GM19455 (cell line): ENCODE results near the gene FBXL17.
A peak's percentile ranks its signal among the peaks of the same experiment; 100 is the strongest.
"Not testable (repeated sequence)": the region's sequence is repeated elsewhere in the genome, so short reads cannot be mapped to it uniquely, and the experiment has no call there.

Experiments
- ATAC-seq: cut with Tn5 transposase; IDR thresholded peaks from one replicate; pipeline ENCODE4 v1.9.1; 2021; ENCODE audit not compliant: unreplicated experiment

FBXL17 gene

DNA sequence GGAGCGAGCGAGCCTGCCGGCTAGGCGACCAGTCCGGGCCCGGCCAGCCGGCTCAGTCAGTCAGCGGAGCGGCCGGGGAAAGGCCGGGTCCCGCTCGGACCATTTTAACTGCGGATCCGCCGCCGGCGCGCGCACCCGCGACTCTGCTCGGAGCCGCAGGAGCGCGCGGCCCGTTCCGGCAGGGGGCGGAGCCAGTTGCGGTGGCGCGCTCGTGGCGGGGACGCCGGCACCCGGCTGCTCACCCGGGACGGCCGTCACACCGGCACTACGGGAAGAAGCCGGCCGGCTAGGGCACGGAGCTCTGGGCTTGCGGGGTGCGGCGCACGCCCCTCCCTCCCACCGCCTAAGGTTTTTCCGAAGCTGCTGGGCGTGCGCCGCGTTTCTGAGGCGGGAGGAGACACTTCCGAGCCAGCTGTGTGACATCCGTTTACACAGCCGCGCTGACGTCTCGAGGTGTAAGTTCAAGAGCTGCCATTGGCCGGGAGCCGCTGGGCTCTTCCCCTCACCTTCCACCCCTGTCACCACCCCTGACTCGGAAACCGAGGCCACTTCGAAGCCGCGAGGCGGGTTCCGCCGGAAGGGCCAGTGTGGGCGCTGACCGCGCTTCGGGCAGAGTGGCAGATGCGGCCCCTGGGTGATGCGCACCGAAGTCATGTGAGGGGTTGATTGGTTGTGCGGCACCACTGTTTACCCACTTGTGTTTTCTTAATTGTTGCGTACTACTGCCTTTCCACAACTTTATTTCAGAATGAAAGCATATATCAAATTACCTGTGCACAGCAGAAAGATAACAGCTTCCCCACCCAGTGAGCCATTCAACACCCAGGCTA is at the start of gene FBXL17:
Gene FBXL17 (minus strand): TSS at position 145 of the 830 bp plus-strand sequence.
- ATAC-seq = peak; percentile 73

DNA sequence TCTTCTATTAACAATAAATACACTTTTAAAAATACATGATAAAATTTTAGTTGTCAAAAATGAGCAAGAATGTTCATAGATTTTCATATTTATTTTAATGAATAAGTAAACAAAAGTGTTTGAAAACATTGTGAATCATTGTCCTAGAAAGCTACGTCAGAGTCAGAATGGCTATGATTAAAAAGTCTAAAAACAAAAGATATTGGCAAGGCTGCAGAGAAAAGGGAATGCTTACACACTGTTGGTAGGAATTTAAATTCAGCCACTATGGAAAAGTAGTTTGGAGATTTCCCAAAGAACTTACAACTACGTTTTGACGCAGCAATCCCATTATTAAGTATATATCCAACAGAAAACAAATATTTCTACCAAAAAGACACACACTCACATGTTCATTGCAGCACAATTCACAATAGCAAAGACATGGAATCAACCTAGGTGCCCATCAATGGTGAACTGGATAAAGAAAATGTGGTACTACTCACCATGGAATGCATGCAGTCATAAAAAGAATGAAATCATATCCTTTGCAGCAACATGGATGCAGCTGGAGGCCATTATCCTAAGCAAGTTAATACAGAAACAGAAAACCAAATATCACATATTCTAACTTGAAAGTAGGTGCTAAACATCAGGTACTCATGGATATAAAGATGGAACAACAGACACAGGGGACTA is 49.2 kb upstream of the FBXL17 start:
- no peak for ATAC-seq

DNA sequence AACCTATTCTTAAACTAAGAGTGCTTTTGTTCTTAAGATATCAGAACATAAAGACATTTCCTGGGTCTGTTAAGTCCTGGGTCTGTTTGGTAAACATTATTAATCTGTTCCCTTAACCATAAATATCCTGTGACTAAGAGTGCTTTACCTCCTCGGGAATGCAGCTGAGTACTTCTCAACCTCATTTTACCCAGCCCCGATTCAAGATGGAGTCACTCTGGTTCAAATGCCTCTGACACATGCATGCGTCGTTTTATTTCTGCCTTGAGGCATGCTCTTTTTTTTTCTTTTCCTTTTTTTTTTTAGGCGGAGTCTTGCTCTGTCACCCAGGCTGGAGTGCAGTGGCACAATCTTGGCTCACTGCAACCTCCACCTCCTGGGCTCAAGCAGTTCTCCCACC is 39.8 kb upstream of the FBXL17 start:
- no peak for ATAC-seq

DNA sequence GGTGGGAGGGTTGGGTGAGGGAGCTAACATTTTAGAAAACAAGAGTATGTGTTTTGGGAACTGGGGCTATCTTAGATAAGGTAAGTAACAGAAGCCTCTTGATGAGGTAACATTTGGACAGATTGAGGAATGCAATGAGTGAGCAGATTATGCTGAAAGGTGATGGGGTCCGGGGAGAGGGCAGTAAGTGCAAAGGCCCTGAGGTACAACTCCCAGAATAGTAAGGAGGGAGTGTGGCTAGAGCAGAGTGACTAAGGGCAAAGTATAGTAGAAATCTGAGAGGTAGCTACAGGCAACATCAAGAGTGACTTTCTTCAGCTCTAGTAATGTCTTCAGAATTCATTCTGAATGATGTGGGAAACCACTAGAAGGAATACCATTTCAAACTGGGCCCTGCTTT is 38.9 kb upstream of the FBXL17 start:
- no peak for ATAC-seq

DNA sequence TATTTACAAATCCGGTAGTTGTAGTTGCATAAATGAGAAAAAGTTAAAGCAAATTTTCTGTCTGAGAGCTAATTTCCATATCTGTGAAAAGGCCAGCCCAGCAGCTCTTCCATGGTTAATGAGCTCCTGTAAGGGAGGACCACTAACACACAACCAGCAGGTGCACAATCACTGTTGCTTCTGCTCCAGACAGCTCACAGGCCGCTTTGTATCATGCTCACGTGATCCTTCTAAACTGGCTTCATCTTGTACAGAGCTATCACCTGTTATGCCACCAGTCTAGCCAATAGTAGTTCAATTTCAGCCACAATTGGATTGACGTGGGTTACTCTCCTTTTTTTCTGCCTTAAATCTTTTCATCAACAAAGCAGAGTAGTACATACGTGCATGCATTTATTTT is 38.3 kb upstream of the FBXL17 start:
- no peak for ATAC-seq

DNA sequence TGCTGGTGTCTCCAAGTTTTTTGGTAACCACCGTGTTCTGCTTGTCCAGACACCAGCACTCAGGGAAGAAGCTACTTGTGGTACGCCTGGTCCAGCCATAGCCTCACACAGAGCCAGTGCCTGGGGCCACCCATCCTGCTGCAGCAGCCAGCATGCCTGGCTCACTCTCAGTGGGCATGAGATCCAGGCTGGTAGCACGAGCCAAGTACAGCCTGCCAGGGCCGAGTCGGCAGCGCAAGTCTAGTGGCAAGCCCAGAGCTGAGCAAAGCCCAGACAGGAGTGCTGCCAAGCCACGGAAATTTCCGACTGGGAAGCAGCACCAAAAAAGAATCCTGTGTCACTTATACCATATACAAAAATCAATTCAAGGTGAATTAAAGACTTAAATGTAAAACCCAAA is 36.3 kb upstream of the FBXL17 start:
- ATAC-seq = no peak

- no peak for ATAC-seq
Measured at GRCh38 chr5:108417166-108417670, 35.3 kb upstream of the FBXL17 start.

- no peak for ATAC-seq
Measured at GRCh38 chr5:108415726-108416125, 33.8 kb upstream of the FBXL17 start.

GRCh38 chr5:108409786-108410185 is 27.9 kb upstream of the FBXL17 start:
- ATAC-seq = no peak

GRCh38 chr5:108405201-108405600 is 23.3 kb upstream of the FBXL17 start:
- ATAC-seq = not testable (repeated sequence)

GRCh38 chr5:108398964-108399363 is 17.1 kb upstream of the FBXL17 start:
- no peak for ATAC-seq

DNA sequence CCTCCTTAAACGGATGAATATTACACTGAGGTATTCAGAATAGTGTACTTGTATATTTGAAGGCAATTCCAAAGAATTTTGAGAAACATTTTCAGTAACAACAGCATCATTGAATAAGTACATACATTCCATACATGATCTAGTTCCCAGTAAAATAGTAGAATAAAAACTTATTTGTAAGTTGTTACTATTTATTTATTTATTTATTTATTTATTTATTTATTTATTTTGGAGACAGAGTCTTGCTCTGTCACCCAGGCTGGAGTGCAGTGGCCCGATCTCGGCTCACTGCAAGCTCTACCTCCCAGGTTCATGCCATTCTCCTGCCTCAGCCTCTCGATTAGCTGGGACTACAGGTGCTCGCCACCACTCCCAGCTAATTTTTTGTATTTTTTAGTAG is 14.9 kb upstream of the FBXL17 start:
- ATAC-seq = not testable (repeated sequence)

DNA sequence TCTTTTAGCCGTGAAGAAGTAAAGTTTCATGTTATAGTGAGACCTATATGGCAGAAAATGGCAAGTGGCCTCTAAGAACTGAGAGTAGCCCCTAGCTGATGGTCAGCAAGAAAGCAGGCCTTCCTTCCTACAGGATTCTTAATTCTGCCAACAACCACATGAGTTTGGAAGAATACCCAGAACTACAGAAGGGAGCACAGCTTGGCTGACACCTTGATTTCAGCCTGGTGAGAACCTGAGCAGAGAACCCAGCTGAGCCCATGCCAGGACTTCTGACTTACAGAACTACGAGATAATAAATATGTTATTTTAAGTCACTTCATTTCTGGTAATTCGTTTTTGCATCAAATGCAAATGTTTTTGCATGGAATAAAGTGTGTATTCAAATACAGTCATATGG is 5.9 kb upstream of the FBXL17 start:
- ATAC-seq = no peak

DNA sequence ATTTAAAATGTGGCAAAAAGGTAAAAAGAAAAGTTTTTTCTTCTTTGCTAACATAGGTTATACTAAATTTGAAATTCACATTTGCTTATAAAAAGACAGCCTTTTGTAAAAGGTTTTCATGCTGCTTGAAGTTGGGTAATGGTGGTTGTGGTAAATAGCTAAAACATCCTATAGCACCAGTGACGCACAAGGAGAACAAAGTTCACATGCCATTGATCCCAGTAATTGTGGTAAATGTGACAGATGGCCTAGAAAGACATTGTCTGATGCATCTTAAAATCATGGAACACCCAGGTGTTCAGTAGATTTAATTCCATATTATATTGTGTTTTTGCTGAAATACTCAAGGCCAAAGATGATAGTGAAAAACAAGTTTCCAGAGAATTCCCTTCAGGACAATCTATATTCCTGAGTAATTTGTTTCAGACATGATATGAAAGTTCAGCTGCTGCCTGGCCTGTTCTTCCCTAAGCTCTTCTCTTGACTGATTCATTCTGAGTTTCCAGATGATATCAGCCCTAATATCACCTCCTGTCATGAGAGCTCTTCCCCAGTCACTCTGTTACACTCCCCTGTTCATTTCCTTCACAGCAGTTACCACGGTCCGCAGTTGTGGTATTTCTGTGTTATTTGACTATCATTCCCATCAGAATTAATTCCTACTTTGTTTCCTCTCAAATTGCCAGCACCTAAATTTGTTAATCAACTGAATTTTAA is 4.6 kb upstream of the FBXL17 start:
- no peak for ATAC-seq

DNA sequence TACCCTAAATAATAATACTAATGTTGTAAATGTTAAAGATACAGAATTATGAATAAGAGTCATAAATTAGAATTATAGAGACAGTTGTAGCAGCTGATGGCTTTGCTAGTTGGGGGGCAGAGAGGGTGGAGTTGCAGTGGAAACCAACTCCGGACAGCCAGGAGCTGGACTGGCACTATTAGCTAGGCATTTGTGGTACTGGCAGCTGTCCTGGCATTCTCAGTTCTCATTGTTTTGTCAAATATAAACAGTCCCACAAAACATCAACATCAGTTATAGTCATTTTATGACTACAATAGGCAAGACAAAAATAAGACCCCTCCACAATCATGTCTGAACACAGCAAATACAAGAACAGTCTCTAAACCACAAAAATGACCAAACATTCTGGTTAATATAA is 2.8 kb upstream of the FBXL17 start:
- ATAC-seq = no peak

GRCh38 chr5:108382784-108383330 is 959 bp upstream of the FBXL17 start:
- ATAC-seq = no peak

- peak; percentile 55 for ATAC-seq
Measured at GRCh38 chr5:108381350-108381953, 446 bp downstream of the FBXL17 start.

DNA sequence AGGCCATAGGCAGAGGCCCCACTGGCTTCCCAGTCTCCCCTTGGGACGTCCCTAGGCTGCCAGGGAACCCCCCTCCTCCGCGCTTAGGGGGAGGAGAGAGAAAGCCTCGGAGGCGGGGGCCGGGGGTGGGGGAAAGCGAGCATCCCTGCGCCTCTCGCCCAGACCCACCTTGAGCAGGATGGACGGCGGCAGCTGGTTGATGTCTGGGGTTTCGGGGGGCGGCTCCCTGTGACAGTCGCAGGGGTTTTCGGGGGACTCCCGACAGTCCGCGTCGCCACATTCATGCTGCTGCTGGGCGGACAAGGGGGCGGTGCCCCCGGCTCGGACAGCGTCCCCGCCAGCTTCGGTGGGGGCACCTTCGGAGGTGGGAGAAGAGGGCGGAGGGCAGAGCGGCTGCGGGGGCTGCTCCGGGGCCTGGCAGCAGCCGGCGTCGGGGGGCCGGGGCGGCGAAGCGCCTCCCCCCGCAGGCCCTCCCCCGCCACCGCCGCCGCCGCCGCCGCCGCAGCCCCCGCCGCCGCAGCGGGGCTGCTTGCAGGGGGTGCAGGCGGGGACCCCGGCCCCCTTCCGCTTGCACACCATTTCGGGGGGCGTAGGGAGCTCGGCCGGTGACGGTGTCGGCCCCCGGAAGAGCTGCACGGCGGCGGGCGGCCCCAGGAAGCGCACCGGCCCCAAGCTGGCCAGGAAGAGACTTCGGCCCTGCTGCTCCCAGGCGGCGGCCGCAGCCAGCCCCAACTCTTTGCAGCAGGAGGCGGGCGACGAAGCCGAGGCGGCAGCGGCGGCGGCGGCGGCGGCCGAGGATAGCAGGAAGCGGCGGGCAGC is 1.2 kb downstream of the FBXL17 start:
- ATAC-seq = peak; percentile 39

- ATAC-seq = no peak
Measured at GRCh38 chr5:108379722-108380530, 2.0 kb downstream of the FBXL17 start.
